Panc1 (cell line): ENCODE measurements around the gene RALGPS2. TPM values are rescaled to one million over a fixed set of nuclear protein-coding genes. Genes with fewer than 3 reads are reported as not detected.

Experiments
- ATAC-seq: fragments of 200-7000 bp; cut with Tn5 transposase; 2 replicates; pipeline ENCODE4 v1.9.1; 2020; ENCODE audit warnings: mild to moderate bottlenecking, moderate library complexity
- BruUV-seq: library from RNA; stranded (reverse); fragments of 400-500 nt; replicated peaks from 2 replicates; lab custom pipeline; 2021; lab: Mats Ljungman, UMichigan
- CTCF ChIA-PET: fragments of 300-600 bp; sonication (Branson Sonifier 250); formaldehyde crosslinking; loops from one replicate; lab custom pipeline; 2022; ENCODE audit warnings: antibody characterized with exemption; lab: Charles Lee
- POLR2A ChIA-PET: fragments of 300-600 bp; sonication (Branson Sonifier 250); formaldehyde crosslinking; loops from one replicate; lab custom pipeline; 2022; ENCODE audit warnings: antibody characterized with exemption; lab: Charles Lee
- DNase-seq: peaks from one replicate; pipeline ENCODE4 v3.0.0-alpha.2; 2010; ENCODE audit warnings: low read depth, low spot score
- H3K27ac ChIP-seq: 2 replicates; pipeline ENCODE4 v1.5.1; 2011; ENCODE audit warnings: mild to moderate bottlenecking, low read length, inconsistent platforms
- H3K27me3 ChIP-seq: fragments of 200-500 bp; sonication (Bioruptor generic); 2 replicates; pipeline ENCODE4 v1.6.0; 2014; ENCODE audit warnings: low read length, inconsistent platforms; ENCODE audit not compliant: control insufficient read depth, insufficient read depth
- H3K36me3 ChIP-seq: fragments of 200-500 bp; sonication (Bioruptor generic); 2 replicates; pipeline ENCODE4 v1.5.1; 2014; ENCODE audit warnings: inconsistent platforms, mild to moderate bottlenecking, low read length, moderate library complexity; ENCODE audit not compliant: control insufficient read depth, insufficient read depth
- H3K4me1 ChIP-seq: 2 replicates; pipeline ENCODE4 v1.5.1; 2011; ENCODE audit warnings: inconsistent platforms, mild to moderate bottlenecking, low read length, moderate library complexity; ENCODE audit not compliant: control insufficient read depth, insufficient read depth
- H3K4me3 ChIP-seq, 2 experiments: 2 replicates each; pipeline ENCODE4 v1.5.1; 2011 to 2012; ENCODE audit warnings: low read depth in 2 of 2, low read length in 2 of 2, mild to moderate bottlenecking in 2 of 2, inconsistent platforms in 1 of 2, moderate library complexity in 1 of 2
- H3K9me3 ChIP-seq: fragments of 200-500 bp; sonication (Bioruptor generic); 2 replicates; pipeline ENCODE4 v1.5.1; 2014; ENCODE audit warnings: low read depth, mild to moderate bottlenecking, inconsistent platforms, low read length, moderate library complexity; ENCODE audit not compliant: control insufficient read depth, insufficient read depth
- POLR2AphosphoS5 ChIP-seq: IDR thresholded peaks from 2 replicates; pipeline ENCODE4 v1.6.1; 2012; ENCODE audit warnings: mild to moderate bottlenecking, low read depth, low read length, moderate library complexity
- SIN3A ChIP-seq: IDR thresholded peaks from 2 replicates; pipeline ENCODE4 v1.6.1; 2012; ENCODE audit warnings: low read depth, mild to moderate bottlenecking, low read length, moderate library complexity, borderline replicate concordance; ENCODE audit not compliant: insufficient read depth
- TCF7L2 ChIP-seq: IDR thresholded peaks from 2 replicates; pipeline ENCODE4 v1.6.1; 2011; ENCODE audit warnings: mild to moderate bottlenecking, low read depth, low read length, inconsistent platforms
- in situ Hi-C: cut with HindIII; loops from 2 replicates; pipeline ENCODE4 v1.10.0; 2016; ENCODE audit warnings: low sequenced_read_pairs, low pct_unique_long_range_greater_than_20kb
- intact Hi-C: fragments of 100-400 bp; cut with micrococcal nuclease; formaldehyde crosslinking; loops from one replicate; pipeline ENCODE4 v1.10.0; 2022; ENCODE audit not compliant: unreplicated experiment
- total RNA-seq: library from RNA; stranded (reverse); gene quantifications from one replicate; pipeline ENCODE4 v1.2.1, GENCODE V29; 2021; ENCODE audit not compliant: unreplicated experiment
- TF ChIP-seq, protein P1 (sequence below), 2 experiments: IDR thresholded peaks; 2 replicates each; pipeline ENCODE4 v1.6.1; 2011 to 2012; ENCODE audit warnings: low read depth in 2 of 2, control low read depth in 1 of 2, low read length in 1 of 2, mild to moderate bottlenecking in 1 of 2, moderate library complexity in 1 of 2; ENCODE audit not compliant: insufficient read depth in 1 of 2
- TF ChIP-seq, protein P2 (sequence below): fragments of 450-650 bp; IDR thresholded peaks from 2 replicates; pipeline ENCODE4 v1.5.1; 2017; ENCODE audit warnings: mild to moderate bottlenecking

RALGPS2 gene
- total RNA-seq, 1 experiment from 2014 or later = 5.4 TPM

DNA sequence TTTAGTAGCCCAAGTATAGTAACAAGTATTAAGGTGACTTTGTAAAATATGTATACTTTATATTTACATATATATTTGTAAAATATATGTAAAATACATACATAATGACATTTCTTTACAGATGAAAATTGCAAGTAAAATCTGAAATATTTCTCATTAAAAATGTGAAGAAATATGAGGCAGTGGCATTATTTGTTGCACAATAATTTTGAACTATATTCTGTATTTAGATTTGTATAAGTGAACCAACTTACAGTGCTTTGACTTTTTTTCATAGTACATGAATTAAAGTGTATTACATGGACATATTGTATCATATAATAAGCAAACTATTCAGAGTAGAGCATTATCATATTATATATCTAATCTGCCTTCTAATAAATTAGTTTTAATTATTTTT, 85.5 kb downstream of the RALGPS2 start:
- no peak for ATAC-seq

DNA sequence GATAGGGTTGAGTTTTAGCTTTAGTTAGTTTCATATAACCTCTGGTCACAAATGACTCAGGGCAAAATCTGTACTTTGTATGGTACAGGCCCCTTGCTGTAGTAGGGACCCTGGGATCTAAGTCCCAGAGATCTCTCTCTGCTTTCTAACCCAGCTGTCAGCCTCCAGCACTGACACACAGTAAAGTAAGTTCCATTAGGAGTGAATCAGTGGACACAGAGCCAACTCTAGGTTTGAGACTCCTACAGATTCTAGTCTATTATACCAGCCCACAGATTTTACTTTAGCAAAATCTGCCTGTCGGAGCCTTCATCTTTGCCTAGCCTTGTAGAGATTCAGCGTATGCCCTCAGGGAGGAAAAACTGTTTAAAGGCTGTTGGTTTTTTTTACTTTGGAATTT, 93.4 kb downstream of the RALGPS2 start:
- Histone ChIP-seq H3K27me3 (no peaks in the 10 kb centered on the region; the same call in none of the 2 replicates), H3K4me3 (no peak overlapping the region), H3K27ac (no peak overlapping the region), H3K9me3 (no peaks in the 10 kb centered on the region), H3K4me1 (no peaks in the 10 kb centered on the region), H3K36me3 (no peaks in the 10 kb centered on the region)
- CTCF ChIA-PET = no interaction called here
- ATAC-seq = no peak
- BruUV-seq = no TSS peak
- TF ChIP-seq TCF7L2 = no peak
- TF ChIP-seq, protein P1, sequence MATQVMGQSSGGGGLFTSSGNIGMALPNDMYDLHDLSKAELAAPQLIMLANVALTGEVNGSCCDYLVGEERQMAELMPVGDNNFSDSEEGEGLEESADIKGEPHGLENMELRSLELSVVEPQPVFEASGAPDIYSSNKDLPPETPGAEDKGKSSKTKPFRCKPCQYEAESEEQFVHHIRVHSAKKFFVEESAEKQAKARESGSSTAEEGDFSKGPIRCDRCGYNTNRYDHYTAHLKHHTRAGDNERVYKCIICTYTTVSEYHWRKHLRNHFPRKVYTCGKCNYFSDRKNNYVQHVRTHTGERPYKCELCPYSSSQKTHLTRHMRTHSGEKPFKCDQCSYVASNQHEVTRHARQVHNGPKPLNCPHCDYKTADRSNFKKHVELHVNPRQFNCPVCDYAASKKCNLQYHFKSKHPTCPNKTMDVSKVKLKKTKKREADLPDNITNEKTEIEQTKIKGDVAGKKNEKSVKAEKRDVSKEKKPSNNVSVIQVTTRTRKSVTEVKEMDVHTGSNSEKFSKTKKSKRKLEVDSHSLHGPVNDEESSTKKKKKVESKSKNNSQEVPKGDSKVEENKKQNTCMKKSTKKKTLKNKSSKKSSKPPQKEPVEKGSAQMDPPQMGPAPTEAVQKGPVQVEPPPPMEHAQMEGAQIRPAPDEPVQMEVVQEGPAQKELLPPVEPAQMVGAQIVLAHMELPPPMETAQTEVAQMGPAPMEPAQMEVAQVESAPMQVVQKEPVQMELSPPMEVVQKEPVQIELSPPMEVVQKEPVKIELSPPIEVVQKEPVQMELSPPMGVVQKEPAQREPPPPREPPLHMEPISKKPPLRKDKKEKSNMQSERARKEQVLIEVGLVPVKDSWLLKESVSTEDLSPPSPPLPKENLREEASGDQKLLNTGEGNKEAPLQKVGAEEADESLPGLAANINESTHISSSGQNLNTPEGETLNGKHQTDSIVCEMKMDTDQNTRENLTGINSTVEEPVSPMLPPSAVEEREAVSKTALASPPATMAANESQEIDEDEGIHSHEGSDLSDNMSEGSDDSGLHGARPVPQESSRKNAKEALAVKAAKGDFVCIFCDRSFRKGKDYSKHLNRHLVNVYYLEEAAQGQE (IDR thresholded peaks at IDR 0.05; ENCODE audit: insufficient read depth in 1 of 2, low read depth in 2 of 2, low read length in 1 of 2) = no peak
- TF ChIP-seq, protein P2, sequence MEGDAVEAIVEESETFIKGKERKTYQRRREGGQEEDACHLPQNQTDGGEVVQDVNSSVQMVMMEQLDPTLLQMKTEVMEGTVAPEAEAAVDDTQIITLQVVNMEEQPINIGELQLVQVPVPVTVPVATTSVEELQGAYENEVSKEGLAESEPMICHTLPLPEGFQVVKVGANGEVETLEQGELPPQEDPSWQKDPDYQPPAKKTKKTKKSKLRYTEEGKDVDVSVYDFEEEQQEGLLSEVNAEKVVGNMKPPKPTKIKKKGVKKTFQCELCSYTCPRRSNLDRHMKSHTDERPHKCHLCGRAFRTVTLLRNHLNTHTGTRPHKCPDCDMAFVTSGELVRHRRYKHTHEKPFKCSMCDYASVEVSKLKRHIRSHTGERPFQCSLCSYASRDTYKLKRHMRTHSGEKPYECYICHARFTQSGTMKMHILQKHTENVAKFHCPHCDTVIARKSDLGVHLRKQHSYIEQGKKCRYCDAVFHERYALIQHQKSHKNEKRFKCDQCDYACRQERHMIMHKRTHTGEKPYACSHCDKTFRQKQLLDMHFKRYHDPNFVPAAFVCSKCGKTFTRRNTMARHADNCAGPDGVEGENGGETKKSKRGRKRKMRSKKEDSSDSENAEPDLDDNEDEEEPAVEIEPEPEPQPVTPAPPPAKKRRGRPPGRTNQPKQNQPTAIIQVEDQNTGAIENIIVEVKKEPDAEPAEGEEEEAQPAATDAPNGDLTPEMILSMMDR = no peak
- POLR2A ChIA-PET = no interaction called here
- intact Hi-C loops (no loop called here), in situ Hi-C loops (no loop called here)
- no peak for DNase-seq

More for the DNA sequence above, 85.5 kb downstream of the RALGPS2 start:
- H3K36me3 ChIP-seq = no peaks in the 10 kb centered on the region
- intact Hi-C loops (no loop called here), in situ Hi-C loops (no loop called here)
- H3K4me1 ChIP-seq = no peaks in the 10 kb centered on the region
- no peak for TF ChIP-seq POLR2AphosphoS5
- TF ChIP-seq, protein P1 (IDR thresholded peaks at IDR 0.05; ENCODE audit: insufficient read depth in 1 of 2, low read depth in 2 of 2, low read length in 1 of 2) = no peak
- TF ChIP-seq SIN3A = no peak
- TF ChIP-seq, protein P2 = no peak
- no peak for TF ChIP-seq TCF7L2
- no peak overlapping the region for H3K27ac ChIP-seq
- no peaks in the 10 kb centered on the region for H3K9me3 ChIP-seq
- no peak for DNase-seq
- CTCF ChIA-PET = no interaction called here
- no peak overlapping the region for H3K4me3 ChIP-seq
- POLR2A ChIA-PET = no interaction called here
- no peaks in the 10 kb centered on the region for H3K27me3 ChIP-seq
- BruUV-seq = no TSS peak
